Activated T-cell treated with anti-CD3 and anti-CD28 coated beads, Interleukin-2, amount 50 U/mL, for 72 hours (primary cell): ENCODE measurements around the gene NT5C. TPM values are rescaled to one million over a fixed set of nuclear protein-coding genes. Genes with fewer than 3 reads are reported as not detected.
"Not testable (repeated sequence)": the region's sequence is repeated elsewhere in the genome, so short reads cannot be mapped to it uniquely, and the experiment has no call there.

Experiments
- ATAC-seq, 2 donors: fragments of 150-1000 bp; cut with Tn5 transposase; replicated peaks in 1 of 2; 2 replicates each; pipeline ENCODE4 v1.10.0; 2021; ENCODE audit warnings: moderate library complexity in 2 of 2, mild to moderate bottlenecking in 1 of 2
- DNase-seq, 2 donors: peaks; one replicate each; pipeline ENCODE4 v3.0.0; 2021 to 2022; ENCODE audit warnings: mixed read lengths in 1 of 2
- H3K27ac Mint-ChIP-seq: one replicate; pipeline ENCODE4 v1.8.0; 2022; ENCODE audit warnings: mild to moderate bottlenecking, moderate library complexity, mixed read lengths
- H3K27me3 Mint-ChIP-seq: one replicate; pipeline ENCODE4 v1.8.0; 2022; ENCODE audit warnings: low read depth, mixed read lengths
- H3K36me3 Mint-ChIP-seq, 2 donors: one replicate each; pipeline ENCODE4 v1.8.0; 2022; ENCODE audit warnings: mixed read lengths in 2 of 2, mild to moderate bottlenecking in 1 of 2; ENCODE audit not compliant: insufficient read depth in 2 of 2
- H3K4me1 Mint-ChIP-seq: one replicate; pipeline ENCODE4 v1.8.0; 2022; ENCODE audit warnings: low read depth, mixed read lengths
- H3K4me3 Mint-ChIP-seq, 2 donors: one replicate each; pipeline ENCODE4 v1.8.0; 2022; ENCODE audit warnings: mild to moderate bottlenecking in 2 of 2, mixed read lengths in 2 of 2, moderate library complexity in 2 of 2
- H3K9me3 Mint-ChIP-seq, 2 donors: one replicate each; pipeline ENCODE4 v1.8.0; 2022; ENCODE audit warnings: mixed read lengths in 2 of 2
- total RNA-seq, 2 donors: library from RNA; stranded (reverse); gene quantifications; one replicate each; pipeline ENCODE4 v1.2.3, GENCODE V29; 2022

Gene NT5C
- total RNA-seq, 2 donors from 2014 or later, result 56.5 to 65.9 TPM

- Mint-ChIP-seq H3K27ac (no peak overlapping the region), H3K4me3 (no peak overlapping the region), H3K36me3 (peaks cover 0 to 5% of the 10 kb centered on the region in 2 donors), H3K27me3 (no peaks in the 10 kb centered on the region), H3K9me3 (no peaks in the 10 kb centered on the region), H3K4me1 (peaks cover 17% of the 10 kb centered on the region)
- no peak for DNase-seq
- ATAC-seq, result no peak
Measured at GRCh38 chr17:75135452-75135851, 3.9 kb upstream of the NT5C start.

GRCh38 chr17:75133607-75134347 is 2.2 kb upstream of the NT5C start:
- peaks cover 26% of the 10 kb centered on the region for H3K4me1 Mint-ChIP-seq
- H3K27ac Mint-ChIP-seq, result peak overlapping the region; percentile 28
- not testable (repeated sequence) for DNase-seq, ATAC-seq, H3K36me3 Mint-ChIP-seq, H3K9me3 Mint-ChIP-seq, H3K27me3 Mint-ChIP-seq, H3K4me3 Mint-ChIP-seq

GRCh38 chr17:75133001-75133400 is 1.5 kb upstream of the NT5C start:
- H3K27me3 Mint-ChIP-seq, result no peaks in the 10 kb centered on the region
- DNase-seq (no peak), ATAC-seq (no peak)
- H3K36me3 Mint-ChIP-seq, result peaks cover 0 to 5% of the 10 kb centered on the region in 2 donors
- H3K9me3 Mint-ChIP-seq, result no peaks in the 10 kb centered on the region
- H3K4me1 Mint-ChIP-seq, result peaks cover 26% of the 10 kb centered on the region
- H3K4me3 Mint-ChIP-seq, result no peak overlapping the region
- H3K27ac Mint-ChIP-seq, result peak overlapping the region; percentile 28

- not testable (repeated sequence) for H3K27me3 Mint-ChIP-seq, ATAC-seq, DNase-seq, H3K36me3 Mint-ChIP-seq, H3K9me3 Mint-ChIP-seq
- H3K4me1 Mint-ChIP-seq, result peaks cover 26% of the 10 kb centered on the region
- peak overlapping the region; percentile 91 to 93 for H3K4me3 Mint-ChIP-seq
- H3K27ac Mint-ChIP-seq, result peak overlapping the region; percentile 88
Measured at GRCh38 chr17:75132018-75133000, 767 bp upstream of the NT5C start.

- ATAC-seq (peak; percentile 50 to 55), DNase-seq (peak; percentile 38 to 57)
- H3K9me3 Mint-ChIP-seq, result no peaks in the 10 kb centered on the region
- H3K4me3 Mint-ChIP-seq, result peak overlapping the region; percentile 91 to 93
- peak overlapping the region; percentile 93 for H3K27ac Mint-ChIP-seq
- H3K36me3 Mint-ChIP-seq, result peaks cover 0 to 4% of the 10 kb centered on the region in 2 donors
- H3K27me3 Mint-ChIP-seq, result no peaks in the 10 kb centered on the region
- H3K4me1 Mint-ChIP-seq, result peaks cover 33% of the 10 kb centered on the region
Measured at GRCh38 chr17:75130632-75131277, 787 bp downstream of the NT5C start.

- no peaks in the 10 kb centered on the region for H3K27me3 Mint-ChIP-seq
- H3K9me3 Mint-ChIP-seq, result no peaks in the 10 kb centered on the region
- H3K36me3 Mint-ChIP-seq, result peaks cover 0 to 4% of the 10 kb centered on the region in 2 donors
- H3K27ac Mint-ChIP-seq, result peak overlapping the region; percentile 93
- peak overlapping the region; percentile 91 to 93 for H3K4me3 Mint-ChIP-seq
- H3K4me1 Mint-ChIP-seq, result peaks cover 39% of the 10 kb centered on the region
- no peak for ATAC-seq
- DNase-seq, result no peak
Measured at GRCh38 chr17:75130059-75130631, 1.4 kb downstream of the NT5C start.

- Mint-ChIP-seq H3K4me1 (peaks cover 45% of the 10 kb centered on the region), H3K27ac (no peak overlapping the region)
Measured at GRCh38 chr17:75129576-75129975, 2.0 kb downstream of the NT5C start.

GRCh38 chr17:75128694-75129505 is 2.6 kb downstream of the NT5C start:
- Mint-ChIP-seq H3K9me3 (no peaks in the 10 kb centered on the region), H3K4me1 (peaks cover 52% of the 10 kb centered on the region), H3K27me3 (no peaks in the 10 kb centered on the region), H3K27ac (no peak overlapping the region), H3K4me3 (peak overlapping the region; percentile 40 to 91), H3K36me3 (peaks cover 0 to 4% of the 10 kb centered on the region in 2 donors)
- no peak for DNase-seq
- no peak for ATAC-seq

More at GRCh38 chr17:75129576-75129975, 2.0 kb downstream of the NT5C start:
- Mint-ChIP-seq H3K4me3 (peak overlapping the region; percentile 40 to 91), H3K27me3 (no peaks in the 10 kb centered on the region), H3K36me3 (peaks cover 0 to 4% of the 10 kb centered on the region in 2 donors), H3K9me3 (no peaks in the 10 kb centered on the region)
- DNase-seq, result no peak
- no peak for ATAC-seq

GRCh38 chr17:75127936-75128335 is 3.6 kb downstream of the NT5C start:
- not testable (repeated sequence) for H3K27ac Mint-ChIP-seq, DNase-seq, H3K27me3 Mint-ChIP-seq, H3K36me3 Mint-ChIP-seq, H3K4me3 Mint-ChIP-seq, ATAC-seq, H3K9me3 Mint-ChIP-seq
- H3K4me1 Mint-ChIP-seq, result peaks cover 54% of the 10 kb centered on the region

GRCh38 chr17:75126954-75127353 is 4.6 kb downstream of the NT5C start:
- Mint-ChIP-seq H3K4me3 (no peak overlapping the region), H3K4me1 (peaks cover 45% of the 10 kb centered on the region), H3K27me3 (no peaks in the 10 kb centered on the region), H3K36me3 (peaks cover 0 to 4% of the 10 kb centered on the region in 2 donors), H3K27ac (no peak overlapping the region), H3K9me3 (no peaks in the 10 kb centered on the region)
- DNase-seq (no peak), ATAC-seq (no peak)

- Mint-ChIP-seq H3K36me3 (peaks cover 0 to 4% of the 10 kb centered on the region in 2 donors), H3K27me3 (no peaks in the 10 kb centered on the region), H3K9me3 (no peaks in the 10 kb centered on the region), H3K4me3 (no peak overlapping the region), H3K4me1 (peaks cover 45% of the 10 kb centered on the region), H3K27ac (peak overlapping the region; percentile 30)
- no peak for ATAC-seq
- DNase-seq, result no peak
Measured at GRCh38 chr17:75125984-75126383, 5.6 kb downstream of the NT5C start.

GRCh38 chr17:75124819-75125162 is 6.8 kb downstream of the NT5C start:
- no peak for DNase-seq
- peak overlapping the region; percentile 37 to 71 for H3K4me3 Mint-ChIP-seq
- H3K27me3 Mint-ChIP-seq, result no peaks in the 10 kb centered on the region
- H3K27ac Mint-ChIP-seq, result peak overlapping the region; percentile 81
- ATAC-seq, result peak in 1 of 2 donors; percentile 10
- H3K36me3 Mint-ChIP-seq, result peaks cover 0 to 5% of the 10 kb centered on the region in 2 donors
- no peaks in the 10 kb centered on the region for H3K9me3 Mint-ChIP-seq
- H3K4me1 Mint-ChIP-seq, result peaks cover 37% of the 10 kb centered on the region
